B cell (primary cell): ENCODE results near the gene DTNA. TPM values are rescaled to one million over a fixed set of nuclear protein-coding genes. Genes with fewer than 3 reads are reported as not detected.

Source experiments
- ATAC-seq: fragments of 200-7000 bp; cut with Tn5 transposase; one replicate; pipeline ENCODE4 v1.10.0; 2021; ENCODE audit warnings: low read depth, mild to moderate bottlenecking, moderate number of reproducible peaks, moderate library complexity
- CTCF ChIA-PET: fragments of 350-600 bp; sonication (Branson Sonifier 250); formaldehyde crosslinking; loops from one replicate; lab custom pipeline; 2021; ENCODE audit warnings: antibody characterized with exemption, inconsistent platforms; lab: Charles Lee
- POLR2A ChIA-PET: fragments of 350-600 bp; sonication (Branson Sonifier 250); formaldehyde crosslinking; loops from one replicate; lab custom pipeline; 2021; ENCODE audit warnings: antibody characterized with exemption; lab: Charles Lee
- DNase-seq: peaks from one replicate; pipeline ENCODE4 v3.0.0; 2013
- H2AFZ ChIP-seq: 2 replicates; pipeline ENCODE4 v1.6.1; 2012; ENCODE audit warnings: mild to moderate bottlenecking, low read depth, low read length; ENCODE audit not compliant: insufficient read depth, poor library complexity, severe bottlenecking
- H3K27ac ChIP-seq, 2 donors: 1 replicate in 1 of 2; 2 replicates in 1 of 2; pipeline ENCODE4 v1.5.1; 2012 to 2013; ENCODE audit warnings: low read length in 2 of 2, mild to moderate bottlenecking in 2 of 2, moderate library complexity in 1 of 2
- H3K27me3 ChIP-seq, 4 experiments: fragments of 200-600 bp in 1 of 4; sonication (generic) in 1 of 4; replicated peaks in 1 of 4; 1 replicate in 2 of 4; 2 replicates in 2 of 4; pipeline versions ENCODE4 v1.6.1 to v1.7.0; 2013 to 2016; ENCODE audit warnings: low read length in 3 of 4, mild to moderate bottlenecking in 2 of 4, mixed read lengths in 1 of 4, moderate library complexity in 1 of 4; ENCODE audit not compliant: insufficient read depth in 4 of 4, control insufficient read depth in 3 of 4; ENCODE audit errors: control extremely low read depth in 1 of 4
- H3K36me3 ChIP-seq, 2 experiments: replicated peaks in 1 of 2; 1 replicate in 1 of 2; 2 replicates in 1 of 2; pipeline versions ENCODE4 v1.6.1 to v1.7.1; 2013; ENCODE audit warnings: low read length in 1 of 2; ENCODE audit not compliant: insufficient read depth in 2 of 2, control insufficient read depth in 1 of 2; ENCODE audit errors: control extremely low read depth in 1 of 2, extremely low read depth in 1 of 2
- H3K4me1 ChIP-seq, 2 donors: fragments of 200-600 bp in 1 of 2; sonication (generic) in 1 of 2; 1 replicate in 1 of 2; 2 replicates in 1 of 2; pipeline versions ENCODE4 v1.5.1 to v1.6.1; 2013 to 2017; ENCODE audit warnings: low read length in 2 of 2; ENCODE audit not compliant: control insufficient read depth in 2 of 2, insufficient read depth in 2 of 2
- H3K4me2 ChIP-seq: replicated peaks from 2 replicates; pipeline ENCODE3; 2012; ENCODE audit warnings: mild to moderate bottlenecking, low read depth, low read length; ENCODE audit not compliant: poor library complexity, severe bottlenecking
- H3K4me3 ChIP-seq, 5 experiments: fragments of 200-600 bp in 1 of 5; sonication (generic) in 1 of 5; 1 replicate in 3 of 5; 2 replicates in 2 of 5; pipeline versions ENCODE4 v1.5.1 to v1.7.0; 2011 to 2016; ENCODE audit warnings: low read length in 4 of 5, mild to moderate bottlenecking in 4 of 5, low read depth in 2 of 5, control low read depth in 1 of 5, moderate library complexity in 1 of 5; ENCODE audit not compliant: insufficient read depth in 1 of 5; ENCODE audit errors: control extremely low read depth in 1 of 5, extremely low read depth in 1 of 5
- H3K79me2 ChIP-seq: fragments of 200-600 bp; sonication (generic); one replicate; pipeline ENCODE4 v1.6.0; 2016; ENCODE audit warnings: low read length; ENCODE audit not compliant: control insufficient read depth, insufficient read depth
- H3K9ac ChIP-seq: fragments of 200-600 bp; sonication (generic); 2 replicates; pipeline ENCODE4 v1.6.1; 2017; ENCODE audit warnings: mild to moderate bottlenecking, low read length, moderate library complexity
- H3K9me3 ChIP-seq, 3 donors: one replicate each; pipeline versions ENCODE4 v1.6.1 to v1.7.1; 2013; ENCODE audit warnings: low read length in 2 of 3; ENCODE audit not compliant: control insufficient read depth in 2 of 3, insufficient read depth in 1 of 3; ENCODE audit errors: control extremely low read depth in 1 of 3
- H4K20me1 ChIP-seq: 2 replicates; pipeline ENCODE4 v1.6.0; 2012; ENCODE audit warnings: mild to moderate bottlenecking, low read length; ENCODE audit not compliant: insufficient read depth, control insufficient read depth, poor library complexity, severe bottlenecking
- H3K27ac Mint-ChIP-seq: one replicate; pipeline ENCODE4 v1.8.0; 2021; ENCODE audit warnings: mixed read lengths
- H3K27me3 Mint-ChIP-seq: one replicate; pipeline ENCODE4 v1.8.0; 2021; ENCODE audit warnings: mixed read lengths
- H3K4me1 Mint-ChIP-seq: one replicate; pipeline ENCODE4 v1.8.0; 2021; ENCODE audit warnings: mixed read lengths
- H3K4me3 Mint-ChIP-seq: one replicate; pipeline ENCODE4 v1.8.0; 2021; ENCODE audit warnings: mixed read lengths
- H3K9me3 Mint-ChIP-seq: one replicate; pipeline ENCODE4 v1.8.0; 2022; ENCODE audit warnings: mixed read lengths; ENCODE audit not compliant: insufficient read depth
- EZH2 ChIP-seq: IDR thresholded peaks from 2 replicates; pipeline ENCODE4 v1.6.1; 2012; ENCODE audit warnings: borderline replicate concordance, low read depth, mild to moderate bottlenecking, moderate library complexity, low read length; ENCODE audit not compliant: insufficient read depth, poor library complexity, severe bottlenecking
- WGBS: methylation state at CpG from one replicate; pipeline ENCODE4 v1.1.5; 2013; ENCODE audit warnings: missing lambda C conversion rate; ENCODE audit not compliant: insufficient coverage; 5-methylcytosine and 5-hydroxymethylcytosine counted together
- intact Hi-C: fragments of 100-400 bp; cut with micrococcal nuclease; formaldehyde crosslinking; loops from one replicate; pipeline ENCODE4 v1.10.0; 2022
- polyA plus RNA-seq: library from polyadenylated mRNA; depleted of rRNA; stranded (reverse); fragments of >200 nt; gene quantifications from 2 replicates; pipeline ENCODE4 v1.2.3, GENCODE V29; 2012
- total RNA-seq, 2 donors: library from RNA; stranded (reverse); fragments of 120-200 nt in 1 of 2; gene quantifications; 1 replicate in 1 of 2; 2 replicates in 1 of 2; pipeline versions ENCODE4 v1.2.3 to v1.2.4, GENCODE V29; 2013 to 2022
- TF ChIP-seq, protein P1 (sequence below): fragments of 200-600 bp; IDR thresholded peaks from one replicate; pipeline ENCODE4 v1.8.0; 2022; ENCODE audit warnings: antibody characterized with exemption, mild to moderate bottlenecking

DTNA gene
- total and polyA plus RNA-seq, 2 donors (not counting 1 experiment from before 2014, with no cell fraction given): not detected

DNA sequence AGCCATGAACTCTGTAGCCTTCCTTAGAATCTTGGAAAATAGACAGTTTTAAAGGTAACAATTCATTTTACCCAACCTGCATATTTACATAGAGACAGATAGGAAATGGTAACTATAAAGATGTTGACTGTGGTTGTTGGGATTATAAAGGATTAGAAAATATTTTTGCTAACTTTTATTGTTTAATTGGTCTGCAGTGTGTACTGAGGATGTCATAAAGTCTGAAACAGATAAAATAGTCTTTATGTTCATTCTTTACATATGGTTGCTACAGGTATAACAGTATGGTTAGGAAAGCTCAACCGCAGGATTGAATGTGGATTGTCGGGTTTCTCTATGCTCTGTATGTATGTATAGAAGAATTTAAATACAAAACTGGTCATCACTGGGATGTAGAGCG is 7.3 kb upstream of the DTNA start:
- ChIA-PET CTCF (no interaction called here), POLR2A (no interaction called here)
- H3K27ac Mint-ChIP-seq: no peak overlapping the region

DNA sequence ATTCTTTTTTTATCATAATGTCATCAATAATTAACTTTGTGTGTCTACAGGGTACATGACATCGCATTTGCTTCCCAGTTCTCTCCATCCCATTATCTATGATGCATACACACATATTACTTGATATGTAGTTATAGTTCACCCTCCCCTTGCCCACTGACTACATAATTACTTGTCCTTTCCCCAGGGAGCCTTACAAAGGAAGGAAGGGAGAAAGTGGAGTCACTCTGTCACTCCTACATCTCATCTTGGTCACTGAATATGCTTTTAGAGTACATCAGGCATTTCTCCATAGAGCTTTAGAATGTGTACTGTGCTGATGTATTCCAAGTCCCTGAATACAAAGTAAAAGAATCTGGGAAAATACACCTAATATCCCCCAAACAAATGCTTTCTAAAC is 6.0 kb upstream of the DTNA start:
- DNase-seq (no peak), ATAC-seq (no peak)
- Mint-ChIP-seq H3K9me3 (no peaks in the 10 kb centered on the region), H3K4me1 (no peaks in the 10 kb centered on the region), H3K27ac (no peak overlapping the region), H3K4me3 (no peak overlapping the region), H3K27me3 (no peaks in the 10 kb centered on the region)
- H3K4me1 ChIP-seq: no peaks in the 10 kb centered on the region
- no peak overlapping the region for H2AFZ ChIP-seq
- CTCF ChIA-PET: no interaction called here
- peaks cover 0 to 4% (median 1%) of the 10 kb centered on the region in 4 experiments for H3K27me3 ChIP-seq
- no peak for TF ChIP-seq EZH2
- TF ChIP-seq, protein P1, sequence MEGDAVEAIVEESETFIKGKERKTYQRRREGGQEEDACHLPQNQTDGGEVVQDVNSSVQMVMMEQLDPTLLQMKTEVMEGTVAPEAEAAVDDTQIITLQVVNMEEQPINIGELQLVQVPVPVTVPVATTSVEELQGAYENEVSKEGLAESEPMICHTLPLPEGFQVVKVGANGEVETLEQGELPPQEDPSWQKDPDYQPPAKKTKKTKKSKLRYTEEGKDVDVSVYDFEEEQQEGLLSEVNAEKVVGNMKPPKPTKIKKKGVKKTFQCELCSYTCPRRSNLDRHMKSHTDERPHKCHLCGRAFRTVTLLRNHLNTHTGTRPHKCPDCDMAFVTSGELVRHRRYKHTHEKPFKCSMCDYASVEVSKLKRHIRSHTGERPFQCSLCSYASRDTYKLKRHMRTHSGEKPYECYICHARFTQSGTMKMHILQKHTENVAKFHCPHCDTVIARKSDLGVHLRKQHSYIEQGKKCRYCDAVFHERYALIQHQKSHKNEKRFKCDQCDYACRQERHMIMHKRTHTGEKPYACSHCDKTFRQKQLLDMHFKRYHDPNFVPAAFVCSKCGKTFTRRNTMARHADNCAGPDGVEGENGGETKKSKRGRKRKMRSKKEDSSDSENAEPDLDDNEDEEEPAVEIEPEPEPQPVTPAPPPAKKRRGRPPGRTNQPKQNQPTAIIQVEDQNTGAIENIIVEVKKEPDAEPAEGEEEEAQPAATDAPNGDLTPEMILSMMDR: no peak
- no peak overlapping the region for H3K4me3 ChIP-seq
- H3K27ac ChIP-seq: no peak overlapping the region
- no peak overlapping the region for H3K9ac ChIP-seq
- POLR2A ChIA-PET: no interaction called here
- no peaks in the 10 kb centered on the region for H4K20me1 ChIP-seq
- no peak overlapping the region for H3K4me2 ChIP-seq
- H3K36me3 ChIP-seq: no peaks in the 10 kb centered on the region
- H3K79me2 ChIP-seq: no peaks in the 10 kb centered on the region
- no CpG with 5 or more reads among the region's 1 CpG for WGBS
- intact Hi-C loops: no loop called here
- H3K9me3 ChIP-seq: no peaks in the 10 kb centered on the region

More for the DNA sequence above, 7.3 kb upstream of the DTNA start:
- Mint-ChIP-seq H3K27me3 (no peaks in the 10 kb centered on the region), H3K9me3 (no peaks in the 10 kb centered on the region), H3K4me3 (no peak overlapping the region), H3K4me1 (no peaks in the 10 kb centered on the region)
- WGBS: no CpG with 5 or more reads among the region's 3 CpGs
- H3K27me3 ChIP-seq: peaks cover 0 to 2% (median 0%) of the 10 kb centered on the region in 4 experiments
- H3K27ac ChIP-seq: no peak overlapping the region
- no peaks in the 10 kb centered on the region for H3K4me1 ChIP-seq
- H3K79me2 ChIP-seq: no peaks in the 10 kb centered on the region
- no peak overlapping the region for H3K4me2 ChIP-seq
- H3K36me3 ChIP-seq: no peaks in the 10 kb centered on the region
- H2AFZ ChIP-seq: no peak overlapping the region
- DNase-seq: no peak
- ATAC-seq: no peak
- H3K9ac ChIP-seq: no peak overlapping the region
- H3K4me3 ChIP-seq: no peak overlapping the region
- TF ChIP-seq EZH2: no peak
- TF ChIP-seq, protein P1: no peak
- intact Hi-C loops: no loop called here
- H4K20me1 ChIP-seq: no peaks in the 10 kb centered on the region
- no peaks in the 10 kb centered on the region for H3K9me3 ChIP-seq
